Ammon's horn (tissue), 1 donor: ENCODE measurements around the gene CNN2.

Source experiments
- DNase-seq: peaks from one replicate; pipeline ENCODE4 v3.0.0-alpha.2; 2016; ENCODE audit warnings: low spot score

The CNN2 gene

GRCh38 chr19:995051-995827, 31.2 kb upstream of the CNN2 start:
- no peak for DNase-seq

GRCh38 chr19:996051-996838, 30.2 kb upstream of the CNN2 start:
- no peak for DNase-seq

- DNase-seq: no peak
Measured at GRCh38 chr19:998064-998463, 28.3 kb upstream of the CNN2 start.

- no peak for DNase-seq
Measured at GRCh38 chr19:999379-999719, 27.1 kb upstream of the CNN2 start.

GRCh38 chr19:1000095-1000494, 26.3 kb upstream of the CNN2 start, which contains the start of gene GRIN3B:
TSS of gene GRIN3B (plus strand) at chr19:1000419. CDS start at chr19:1000438, 19 bp downstream.
- DNase-seq: no peak

- no peak for DNase-seq
Measured at GRCh38 chr19:1000591-1001537, 25.5 kb upstream of the CNN2 start.

- DNase-seq: no peak
Measured at GRCh38 chr19:1001538-1002166, 24.8 kb upstream of the CNN2 start.

GRCh38 chr19:1002600-1002999, 23.8 kb upstream of the CNN2 start:
- DNase-seq: no peak

- no peak for DNase-seq
Measured at GRCh38 chr19:1003283-1003682, 23.1 kb upstream of the CNN2 start.

- no peak for DNase-seq
Measured at GRCh38 chr19:1004204-1004802, 22.1 kb upstream of the CNN2 start.

- DNase-seq: no peak
Measured at GRCh38 chr19:1004803-1005664, 21.4 kb upstream of the CNN2 start.

- DNase-seq: no peak
Measured at GRCh38 chr19:1006711-1007398, 19.6 kb upstream of the CNN2 start.

- DNase-seq: no peak
Measured at GRCh38 chr19:1007399-1008251, 18.8 kb upstream of the CNN2 start.

GRCh38 chr19:1008268-1009040, 18.0 kb upstream of the CNN2 start:
- DNase-seq: no peak

GRCh38 chr19:1009041-1009980, 17.1 kb upstream of the CNN2 start:
- no peak for DNase-seq

GRCh38 chr19:1009981-1010538, 16.3 kb upstream of the CNN2 start:
- no peak for DNase-seq
